ENCODE measurements around the gene CRTAC1. TPM values are rescaled to one million over a fixed set of nuclear protein-coding genes. Genes with fewer than 3 reads are reported as not detected.

CRTAC1 gene
- total RNA-seq, 1 experiment from 2014 or later: 0.20 TPM

DNA sequence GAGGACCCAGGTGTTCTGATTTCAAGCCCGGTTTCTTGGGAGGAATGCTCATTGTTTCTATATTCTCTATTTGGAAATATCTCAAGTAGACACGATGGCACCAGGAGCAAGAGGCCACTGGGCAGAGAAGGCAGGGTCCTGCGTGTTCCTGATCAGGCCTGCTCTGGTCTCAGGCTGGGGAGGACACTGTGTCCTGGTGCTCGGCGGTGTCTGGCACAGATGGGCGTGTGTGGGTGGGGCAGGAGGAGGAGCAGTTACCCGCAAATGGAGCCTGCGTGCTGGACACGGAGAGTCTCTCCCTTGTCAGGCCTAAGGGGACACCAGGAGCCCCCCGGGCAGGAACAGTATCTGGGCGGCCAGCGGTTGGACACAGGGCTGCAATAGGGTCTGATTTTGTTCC is 206.7 kb downstream of the CRTAC1 start:
- no TSS peak for BruUV-seq (replicated peaks)
- intact Hi-C loops (cut with micrococcal nuclease): no loop called here
- no peaks in the 10 kb centered on the region for H3K27me3 ChIP-seq (ENCODE audit: insufficient read depth, low read length)
- ATAC-seq (no peak), DNase-seq (ENCODE audit: low read depth, low spot score) (no peak)
- no peaks in the 10 kb centered on the region for H3K9me2 ChIP-seq (ENCODE audit: insufficient read depth)
- H3K9ac ChIP-seq (ENCODE audit: low read length): no peak overlapping the region
- peaks cover 15 to 19% of the 10 kb centered on the region in 2 experiments for H3K4me1 ChIP-seq (ENCODE audit: control insufficient read depth in 1 of 2, insufficient read depth in 2 of 2, low read length in 2 of 2)
- no peak overlapping the region for H3K4me3 ChIP-seq (replicated peaks in 1 of 2; ENCODE audit: low read depth in 1 of 2, low read length in 2 of 2)
- H3K36me3 ChIP-seq (ENCODE audit: control insufficient read depth in 1 of 2, insufficient read depth in 2 of 2, low read length in 2 of 2): no peaks in the 10 kb centered on the region
- no peak overlapping the region for H2AFZ ChIP-seq (ENCODE audit: low read depth, low read length, poor library complexity, severe bottlenecking)
- H3K27ac ChIP-seq (ENCODE audit: low read depth, low read length): no peak overlapping the region
- POLR2A ChIA-PET: no interaction called here
- no peaks in the 10 kb centered on the region for H4K20me1 ChIP-seq (ENCODE audit: insufficient read depth)
- RAD21 ChIA-PET (ENCODE audit: low non-redundant PET in 1 of 2, low total read pairs in 2 of 2, uncharacterized antibody in 2 of 2, unreplicated experiment in 2 of 2): no interaction called here
- H3K4me2 ChIP-seq (ENCODE audit: low read length): no peak overlapping the region
- no peaks in the 10 kb centered on the region for H3K79me2 ChIP-seq (ENCODE audit: insufficient read depth, low read length)
- CTCF ChIA-PET: no interaction called here
- TF ChIP-seq, protein P1, sequence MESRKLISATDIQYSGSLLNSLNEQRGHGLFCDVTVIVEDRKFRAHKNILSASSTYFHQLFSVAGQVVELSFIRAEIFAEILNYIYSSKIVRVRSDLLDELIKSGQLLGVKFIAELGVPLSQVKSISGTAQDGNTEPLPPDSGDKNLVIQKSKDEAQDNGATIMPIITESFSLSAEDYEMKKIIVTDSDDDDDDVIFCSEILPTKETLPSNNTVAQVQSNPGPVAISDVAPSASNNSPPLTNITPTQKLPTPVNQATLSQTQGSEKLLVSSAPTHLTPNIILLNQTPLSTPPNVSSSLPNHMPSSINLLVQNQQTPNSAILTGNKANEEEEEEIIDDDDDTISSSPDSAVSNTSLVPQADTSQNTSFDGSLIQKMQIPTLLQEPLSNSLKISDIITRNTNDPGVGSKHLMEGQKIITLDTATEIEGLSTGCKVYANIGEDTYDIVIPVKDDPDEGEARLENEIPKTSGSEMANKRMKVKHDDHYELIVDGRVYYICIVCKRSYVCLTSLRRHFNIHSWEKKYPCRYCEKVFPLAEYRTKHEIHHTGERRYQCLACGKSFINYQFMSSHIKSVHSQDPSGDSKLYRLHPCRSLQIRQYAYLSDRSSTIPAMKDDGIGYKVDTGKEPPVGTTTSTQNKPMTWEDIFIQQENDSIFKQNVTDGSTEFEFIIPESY (IDR thresholded peaks at IDR 0.05; ENCODE audit: extremely low read depth, insufficient replicate concordance, low read length): no peak
- TF ChIP-seq, protein P2, sequence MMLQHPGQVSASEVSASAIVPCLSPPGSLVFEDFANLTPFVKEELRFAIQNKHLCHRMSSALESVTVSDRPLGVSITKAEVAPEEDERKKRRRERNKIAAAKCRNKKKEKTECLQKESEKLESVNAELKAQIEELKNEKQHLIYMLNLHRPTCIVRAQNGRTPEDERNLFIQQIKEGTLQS (IDR thresholded peaks at IDR 0.05): no peak
- TF ChIP-seq SIN3A (IDR thresholded peaks at IDR 0.05; ENCODE audit: low read depth) (no peak), SRF (IDR thresholded peaks at IDR 0.05; ENCODE audit: low read depth) (no peak), RAD21 (IDR thresholded peaks at IDR 0.05; ENCODE audit: low read depth) (no peak), ELF1 (IDR thresholded peaks at IDR 0.05; ENCODE audit: borderline replicate concordance, low read depth) (no peak), FOSL1 (IDR thresholded peaks at IDR 0.05; ENCODE audit: low read depth) (no peak), CEBPB (IDR thresholded peaks at IDR 0.05; ENCODE audit: low read depth) (no peak), SP1 (IDR thresholded peaks at IDR 0.05; ENCODE audit: low read depth) (no peak), MAX (IDR thresholded peaks at IDR 0.05) (no peak), YY1 (IDR thresholded peaks at IDR 0.05; ENCODE audit: extremely low read depth, insufficient replicate concordance, low read depth, low read length) (no peak), POLR2AphosphoS5 (IDR thresholded peaks at IDR 0.05; ENCODE audit: low read depth, low read length) (no peak), ZFX (IDR thresholded peaks at IDR 0.05) (no peak), TCF7L2 (IDR thresholded peaks at IDR 0.05; ENCODE audit: borderline replicate concordance, extremely low read depth, insufficient read depth, insufficient read length) (no peak), ZNF274 (IDR thresholded peaks at IDR 0.05; ENCODE audit: low read depth, low read length) (no peak), EGR1 (IDR thresholded peaks at IDR 0.05; ENCODE audit: low read depth) (no peak), POLR2A (IDR thresholded peaks at IDR 0.05; ENCODE audit: borderline replicate concordance, extremely low read depth, insufficient read depth, insufficient read length) (no peak), JUND (IDR thresholded peaks at IDR 0.05) (no peak)
- TF ChIP-seq, protein P3, sequence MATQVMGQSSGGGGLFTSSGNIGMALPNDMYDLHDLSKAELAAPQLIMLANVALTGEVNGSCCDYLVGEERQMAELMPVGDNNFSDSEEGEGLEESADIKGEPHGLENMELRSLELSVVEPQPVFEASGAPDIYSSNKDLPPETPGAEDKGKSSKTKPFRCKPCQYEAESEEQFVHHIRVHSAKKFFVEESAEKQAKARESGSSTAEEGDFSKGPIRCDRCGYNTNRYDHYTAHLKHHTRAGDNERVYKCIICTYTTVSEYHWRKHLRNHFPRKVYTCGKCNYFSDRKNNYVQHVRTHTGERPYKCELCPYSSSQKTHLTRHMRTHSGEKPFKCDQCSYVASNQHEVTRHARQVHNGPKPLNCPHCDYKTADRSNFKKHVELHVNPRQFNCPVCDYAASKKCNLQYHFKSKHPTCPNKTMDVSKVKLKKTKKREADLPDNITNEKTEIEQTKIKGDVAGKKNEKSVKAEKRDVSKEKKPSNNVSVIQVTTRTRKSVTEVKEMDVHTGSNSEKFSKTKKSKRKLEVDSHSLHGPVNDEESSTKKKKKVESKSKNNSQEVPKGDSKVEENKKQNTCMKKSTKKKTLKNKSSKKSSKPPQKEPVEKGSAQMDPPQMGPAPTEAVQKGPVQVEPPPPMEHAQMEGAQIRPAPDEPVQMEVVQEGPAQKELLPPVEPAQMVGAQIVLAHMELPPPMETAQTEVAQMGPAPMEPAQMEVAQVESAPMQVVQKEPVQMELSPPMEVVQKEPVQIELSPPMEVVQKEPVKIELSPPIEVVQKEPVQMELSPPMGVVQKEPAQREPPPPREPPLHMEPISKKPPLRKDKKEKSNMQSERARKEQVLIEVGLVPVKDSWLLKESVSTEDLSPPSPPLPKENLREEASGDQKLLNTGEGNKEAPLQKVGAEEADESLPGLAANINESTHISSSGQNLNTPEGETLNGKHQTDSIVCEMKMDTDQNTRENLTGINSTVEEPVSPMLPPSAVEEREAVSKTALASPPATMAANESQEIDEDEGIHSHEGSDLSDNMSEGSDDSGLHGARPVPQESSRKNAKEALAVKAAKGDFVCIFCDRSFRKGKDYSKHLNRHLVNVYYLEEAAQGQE (IDR thresholded peaks at IDR 0.05; ENCODE audit: low read depth): no peak
- TF ChIP-seq, protein P4, sequence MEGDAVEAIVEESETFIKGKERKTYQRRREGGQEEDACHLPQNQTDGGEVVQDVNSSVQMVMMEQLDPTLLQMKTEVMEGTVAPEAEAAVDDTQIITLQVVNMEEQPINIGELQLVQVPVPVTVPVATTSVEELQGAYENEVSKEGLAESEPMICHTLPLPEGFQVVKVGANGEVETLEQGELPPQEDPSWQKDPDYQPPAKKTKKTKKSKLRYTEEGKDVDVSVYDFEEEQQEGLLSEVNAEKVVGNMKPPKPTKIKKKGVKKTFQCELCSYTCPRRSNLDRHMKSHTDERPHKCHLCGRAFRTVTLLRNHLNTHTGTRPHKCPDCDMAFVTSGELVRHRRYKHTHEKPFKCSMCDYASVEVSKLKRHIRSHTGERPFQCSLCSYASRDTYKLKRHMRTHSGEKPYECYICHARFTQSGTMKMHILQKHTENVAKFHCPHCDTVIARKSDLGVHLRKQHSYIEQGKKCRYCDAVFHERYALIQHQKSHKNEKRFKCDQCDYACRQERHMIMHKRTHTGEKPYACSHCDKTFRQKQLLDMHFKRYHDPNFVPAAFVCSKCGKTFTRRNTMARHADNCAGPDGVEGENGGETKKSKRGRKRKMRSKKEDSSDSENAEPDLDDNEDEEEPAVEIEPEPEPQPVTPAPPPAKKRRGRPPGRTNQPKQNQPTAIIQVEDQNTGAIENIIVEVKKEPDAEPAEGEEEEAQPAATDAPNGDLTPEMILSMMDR (IDR thresholded peaks at IDR 0.05 in 2 of 3, conservative IDR thresholded peaks at IDR 0.05 in 1 of 3; ENCODE audit: borderline replicate concordance in 1 of 3, insufficient read depth in 1 of 3, low read depth in 2 of 3, low read length in 2 of 3): no peak
- no peaks in the 10 kb centered on the region for H3K9me3 ChIP-seq (ENCODE audit: control insufficient read depth in 1 of 2, insufficient read depth in 1 of 2, low read depth in 1 of 2, low read length in 2 of 2)

Measured in HCT116 (cell line).